HG03135 (cell line): Measurements from ENCODE around the gene SELENON.

ENCODE experiments used
- ATAC-seq: cut with Tn5 transposase; IDR thresholded peaks from one replicate; pipeline ENCODE4 v1.9.1; 2021; ENCODE audit warnings: mild to moderate bottlenecking, moderate library complexity; ENCODE audit not compliant: unreplicated experiment

SELENON gene, protein sequence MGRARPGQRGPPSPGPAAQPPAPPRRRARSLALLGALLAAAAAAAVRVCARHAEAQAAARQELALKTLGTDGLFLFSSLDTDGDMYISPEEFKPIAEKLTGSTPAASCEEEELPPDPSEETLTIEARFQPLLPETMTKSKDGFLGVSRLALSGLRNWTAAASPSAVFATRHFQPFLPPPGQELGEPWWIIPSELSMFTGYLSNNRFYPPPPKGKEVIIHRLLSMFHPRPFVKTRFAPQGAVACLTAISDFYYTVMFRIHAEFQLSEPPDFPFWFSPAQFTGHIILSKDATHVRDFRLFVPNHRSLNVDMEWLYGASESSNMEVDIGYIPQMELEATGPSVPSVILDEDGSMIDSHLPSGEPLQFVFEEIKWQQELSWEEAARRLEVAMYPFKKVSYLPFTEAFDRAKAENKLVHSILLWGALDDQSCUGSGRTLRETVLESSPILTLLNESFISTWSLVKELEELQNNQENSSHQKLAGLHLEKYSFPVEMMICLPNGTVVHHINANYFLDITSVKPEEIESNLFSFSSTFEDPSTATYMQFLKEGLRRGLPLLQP

GRCh38 chr1:25799935-25800702 lies at the start of gene SELENON:
Gene SELENON, plus strand, starts transcription at chr1:25800193. Its CDS starts 38 bp downstream, at chr1:25800231.
- ATAC-seq, result no peak

- no peak for ATAC-seq
Measured at GRCh38 chr1:25750923-25751605, 48.9 kb upstream of the SELENON start.

DNA sequence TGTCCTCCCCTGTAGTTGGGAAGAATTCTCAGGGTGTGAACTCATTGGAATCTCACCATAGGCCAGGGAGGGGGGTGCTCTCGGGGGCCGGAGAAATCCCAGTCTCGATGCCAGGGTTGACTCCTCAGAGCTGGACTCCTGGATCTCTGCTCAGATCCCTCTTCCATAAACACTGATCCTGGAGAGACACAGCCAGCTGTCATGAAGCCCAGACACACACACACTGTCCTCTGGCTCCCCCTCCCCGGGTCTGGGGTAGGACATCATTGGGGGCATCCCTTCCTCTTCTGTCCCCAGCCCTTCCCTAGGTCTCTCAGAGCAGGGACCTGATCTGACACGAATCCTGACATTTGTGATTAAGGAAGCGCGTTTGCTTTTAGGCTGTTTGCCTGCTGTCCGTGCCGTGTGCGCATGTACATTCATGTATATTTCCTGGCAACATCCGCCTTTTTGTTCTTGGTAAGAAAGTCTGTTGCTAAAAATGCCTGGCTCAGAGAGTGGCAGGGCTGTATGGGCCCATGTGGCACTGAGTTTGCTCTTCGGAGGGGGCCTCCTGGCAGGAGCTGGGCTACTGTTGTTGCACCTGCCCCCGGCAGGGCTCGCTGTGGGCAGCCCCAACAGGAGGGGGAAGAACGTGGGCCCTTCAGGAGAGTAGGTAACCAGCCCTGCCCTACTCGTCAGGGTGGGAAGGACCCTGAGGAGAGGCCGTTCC lies 45.4 kb upstream of the SELENON start:
- no peak for ATAC-seq

GRCh38 chr1:25755475-25756125 lies 44.4 kb upstream of the SELENON start:
- no peak for ATAC-seq

DNA sequence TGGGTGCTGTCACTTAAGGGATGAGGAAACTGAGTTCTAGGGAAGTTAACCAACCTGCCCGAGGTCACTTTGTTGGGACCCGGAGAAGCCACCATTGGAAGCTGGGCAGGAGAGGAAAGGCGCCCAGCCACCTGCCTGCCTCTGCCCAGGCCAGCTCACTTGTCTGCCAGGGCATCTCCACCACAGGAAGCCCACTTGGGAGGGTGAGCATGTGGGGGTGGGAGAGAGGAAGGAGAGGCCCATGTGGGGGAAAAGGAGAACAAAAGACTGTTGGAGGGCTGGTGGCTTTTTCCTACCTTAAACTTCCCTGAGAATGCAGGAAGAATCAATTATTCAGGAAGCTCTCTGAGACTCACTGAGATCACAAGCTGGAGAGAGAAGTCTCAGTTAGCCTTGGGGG lies 43.8 kb upstream of the SELENON start:
- no peak for ATAC-seq

GRCh38 chr1:25757151-25757845 lies 42.7 kb upstream of the SELENON start:
- no peak for ATAC-seq

DNA sequence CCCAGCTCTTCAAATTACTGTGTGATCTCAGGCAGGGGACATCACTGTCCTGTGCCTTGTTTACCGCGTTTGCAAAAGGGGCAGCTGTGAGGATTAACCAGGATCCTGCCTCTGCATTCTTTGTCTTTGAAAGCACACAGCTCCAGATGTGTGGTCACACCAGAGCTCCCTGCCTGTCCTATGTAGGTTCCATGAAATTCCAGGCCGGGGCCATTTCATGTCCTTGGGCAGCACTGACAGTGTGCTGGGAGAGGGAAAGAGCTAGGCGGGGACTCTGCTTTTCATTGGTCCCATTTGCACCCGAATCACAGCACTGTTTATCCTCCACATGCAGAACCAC lies 42.2 kb upstream of the SELENON start:
- no peak for ATAC-seq

DNA sequence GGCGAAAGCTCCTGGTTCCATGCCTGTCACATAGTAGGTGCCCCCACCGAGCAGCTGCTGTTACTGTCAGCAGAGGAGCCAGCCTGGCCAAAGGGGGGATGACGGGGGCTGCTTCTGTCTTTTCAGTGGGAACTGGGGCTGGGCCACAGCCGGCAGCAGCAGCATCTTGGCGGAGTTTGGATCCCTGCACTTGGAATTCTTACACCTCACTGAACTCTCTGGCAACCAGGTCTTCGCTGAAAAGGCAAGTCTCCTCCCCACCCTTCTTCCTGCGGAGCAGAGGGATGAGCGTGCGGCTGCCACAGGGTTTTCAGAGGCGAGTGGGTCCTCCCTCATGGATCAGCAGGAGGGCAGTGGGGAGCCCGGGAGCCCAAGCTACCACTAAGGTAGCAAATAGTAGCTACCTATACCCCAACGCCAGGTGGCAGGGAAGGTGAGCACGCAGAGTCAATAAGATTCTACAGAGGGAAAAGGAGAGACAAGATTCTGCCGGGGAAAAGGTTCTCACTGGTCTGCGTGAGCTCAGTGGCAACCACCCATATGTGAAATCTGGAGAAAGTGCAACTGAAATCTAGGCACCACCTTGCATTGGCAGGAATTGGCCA lies 41.4 kb upstream of the SELENON start:
- no peak for ATAC-seq

- ATAC-seq, result no peak
Measured at GRCh38 chr1:25760122-25760719, 39.8 kb upstream of the SELENON start.

GRCh38 chr1:25760871-25761270 lies 39.1 kb upstream of the SELENON start:
- ATAC-seq, result no peak

GRCh38 chr1:25763493-25763892 lies 36.5 kb upstream of the SELENON start:
- ATAC-seq, result no peak

GRCh38 chr1:25765136-25765922 lies 34.7 kb upstream of the SELENON start:
- no peak for ATAC-seq

GRCh38 chr1:25765923-25766589 lies 33.9 kb upstream of the SELENON start:
- ATAC-seq, result no peak

DNA sequence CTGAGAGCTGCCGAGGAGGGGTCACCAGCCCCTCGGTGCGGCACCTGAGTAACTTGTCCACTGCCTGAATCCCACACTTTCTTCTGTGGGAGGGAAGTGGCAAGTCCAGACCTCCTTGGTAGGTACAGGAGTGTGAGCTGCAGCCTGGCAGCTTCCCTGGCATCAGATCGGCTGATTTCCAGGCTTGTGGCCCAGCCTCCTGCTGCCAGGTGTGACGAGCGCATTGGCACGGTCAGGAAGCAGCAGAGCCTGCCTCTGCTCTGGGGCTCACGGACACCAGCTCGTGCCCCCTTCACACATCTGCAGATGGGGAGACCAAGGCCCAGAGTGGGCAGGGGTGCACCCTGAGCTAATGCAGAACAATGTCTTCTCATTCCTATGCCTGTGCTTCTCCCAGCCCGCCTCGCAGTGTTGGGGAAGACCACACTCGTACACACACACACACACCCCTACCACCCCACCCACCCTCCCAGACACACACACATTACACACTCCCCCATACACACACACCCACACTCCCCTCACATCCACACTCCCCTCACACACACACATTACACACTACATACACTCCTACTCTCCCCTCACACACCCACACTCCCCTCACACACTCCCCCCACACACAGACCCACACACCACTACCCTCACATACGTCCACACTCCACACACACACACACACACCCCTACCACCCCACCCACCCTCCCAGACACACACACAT lies 33.1 kb upstream of the SELENON start:
- ATAC-seq, result no peak

DNA sequence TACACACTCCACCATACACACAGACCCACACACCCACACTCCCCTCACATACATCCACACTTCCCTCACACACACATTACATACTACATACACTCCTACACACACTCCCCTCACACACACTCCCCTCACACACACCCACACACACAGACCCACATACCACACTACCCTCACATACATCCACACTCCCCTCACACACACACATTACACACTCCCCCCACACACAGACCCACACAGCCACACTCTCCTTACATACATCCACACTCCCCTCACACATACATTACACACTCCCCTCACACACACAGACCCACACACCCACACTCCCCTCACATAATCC lies 32.6 kb upstream of the SELENON start:
- ATAC-seq, result no peak

DNA sequence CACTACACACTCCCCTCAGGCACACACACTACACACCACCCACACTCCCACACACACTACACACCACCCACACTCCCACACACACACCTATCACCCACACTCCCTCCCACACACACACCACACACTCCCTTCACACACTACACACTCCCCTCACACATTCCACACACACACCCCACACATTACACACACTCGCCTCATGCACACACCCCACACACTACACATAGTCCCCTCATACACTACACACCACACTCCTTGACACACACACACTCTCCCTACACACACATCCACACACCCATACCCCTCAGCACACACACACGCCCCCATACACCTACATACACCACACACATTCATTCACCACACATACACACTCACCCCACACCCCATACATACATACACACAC lies 31.0 kb upstream of the SELENON start:
- ATAC-seq, result no peak
